CD14-positive monocyte (primary cell): ENCODE measurements around the gene OXCT2. TPM values are rescaled to one million over a fixed set of nuclear protein-coding genes. Genes with fewer than 3 reads are reported as not detected.
"Not testable (repeated sequence)": the region's sequence is repeated elsewhere in the genome, so short reads cannot be mapped to it uniquely, and the experiment has no call there.

ENCODE experiments used
- DNase-seq, 3 donors: peaks; one replicate each; pipeline ENCODE4 v3.0.0-alpha.2; 2011 to 2022
- H2AFZ ChIP-seq: 2 replicates; pipeline ENCODE4 v1.6.0; 2012; ENCODE audit warnings: mild to moderate bottlenecking, low read depth, low read length, inconsistent platforms; ENCODE audit not compliant: insufficient read depth, poor library complexity, severe bottlenecking
- H3K27ac ChIP-seq, 2 donors: 1 replicate in 1 of 2; 2 replicates in 1 of 2; pipeline ENCODE4 v1.5.1; 2012 to 2013; ENCODE audit warnings: low read length in 2 of 2, control low read depth in 1 of 2, inconsistent platforms in 1 of 2, low read depth in 1 of 2, mild to moderate bottlenecking in 1 of 2
- H3K27me3 ChIP-seq, 2 donors: one replicate each; pipeline versions ENCODE4 v1.6.0 to v1.6.1; 2011 to 2013; ENCODE audit warnings: low read length in 2 of 2; ENCODE audit not compliant: control insufficient read depth in 2 of 2, insufficient read depth in 2 of 2
- H3K36me3 ChIP-seq, 2 donors: replicated peaks in 1 of 2; 1 replicate in 1 of 2; 2 replicates in 1 of 2; pipeline versions ENCODE4 v1.5.1 to v1.6.1; 2012 to 2013; ENCODE audit warnings: low read length in 2 of 2, control low read depth in 1 of 2, inconsistent platforms in 1 of 2, mild to moderate bottlenecking in 1 of 2; ENCODE audit not compliant: insufficient read depth in 2 of 2, control insufficient read depth in 1 of 2
- H3K4me1 ChIP-seq, 2 donors: 1 replicate in 1 of 2; 2 replicates in 1 of 2; pipeline versions ENCODE4 v1.5.1 to v1.6.1; 2012 to 2013; ENCODE audit warnings: low read length in 2 of 2, control low read depth in 1 of 2, inconsistent platforms in 1 of 2, mild to moderate bottlenecking in 1 of 2, moderate library complexity in 1 of 2; ENCODE audit not compliant: insufficient read depth in 2 of 2, control insufficient read depth in 1 of 2
- H3K4me2 ChIP-seq: replicated peaks from 2 replicates; pipeline ENCODE3; 2012; ENCODE audit warnings: low read length, moderate library complexity, mild to moderate bottlenecking; ENCODE audit not compliant: poor library complexity, severe bottlenecking; ENCODE audit errors: extremely low read depth
- H3K4me3 ChIP-seq, 3 experiments: fragments of 200-600 bp in 1 of 3; sonication (generic) in 1 of 3; replicated peaks in 1 of 3; 1 replicate in 2 of 3; 2 replicates in 1 of 3; pipeline ENCODE4 v1.5.1; 2011 to 2013; ENCODE audit warnings: low read length in 3 of 3, mild to moderate bottlenecking in 3 of 3, control low read depth in 2 of 3, low read depth in 2 of 3, inconsistent platforms in 1 of 3, moderate library complexity in 1 of 3
- H3K79me2 ChIP-seq: 2 replicates; pipeline ENCODE4 v1.6.0; 2012; ENCODE audit warnings: mild to moderate bottlenecking, control low read depth, inconsistent platforms, low read length, moderate library complexity; ENCODE audit not compliant: insufficient read depth
- H3K9ac ChIP-seq: 2 replicates; pipeline ENCODE4 v1.6.0; 2017; ENCODE audit warnings: low read length, mild to moderate bottlenecking; ENCODE audit not compliant: insufficient read depth, poor library complexity, severe bottlenecking
- H3K9me3 ChIP-seq, 2 donors: replicated peaks in 1 of 2; 1 replicate in 1 of 2; 2 replicates in 1 of 2; pipeline versions ENCODE4 v1.5.1 to v1.6.1; 2012 to 2013; ENCODE audit warnings: low read length in 2 of 2, control low read depth in 1 of 2; ENCODE audit not compliant: control insufficient read depth in 1 of 2, insufficient read depth in 1 of 2
- H4K20me1 ChIP-seq: 2 replicates; pipeline ENCODE4 v1.6.0; 2012; ENCODE audit warnings: mild to moderate bottlenecking, low read length, control low read depth, moderate library complexity; ENCODE audit not compliant: insufficient read depth
- H3K27ac Mint-ChIP-seq, 7 donors: one replicate each; pipeline ENCODE4 v1.8.0; 2020; ENCODE audit warnings: mild to moderate bottlenecking in 7 of 7, mixed read lengths in 7 of 7, moderate library complexity in 6 of 7, inconsistent platforms in 2 of 7
- H3K27me3 Mint-ChIP-seq, 3 donors: one replicate each; pipeline ENCODE4 v1.8.0; 2021 to 2022; ENCODE audit warnings: low read depth in 3 of 3, mild to moderate bottlenecking in 3 of 3, mixed read lengths in 3 of 3, moderate library complexity in 3 of 3, inconsistent platforms in 1 of 3
- H3K36me3 Mint-ChIP-seq, 2 donors: one replicate each; pipeline ENCODE4 v1.8.0; 2020; ENCODE audit warnings: mixed read lengths in 2 of 2, inconsistent platforms in 1 of 2, mild to moderate bottlenecking in 1 of 2
- H3K4me1 Mint-ChIP-seq: one replicate; pipeline ENCODE4 v1.8.0; 2020; ENCODE audit warnings: mild to moderate bottlenecking, mixed read lengths
- H3K4me3 Mint-ChIP-seq, 2 donors: one replicate each; pipeline ENCODE4 v1.8.0; 2020; ENCODE audit warnings: mild to moderate bottlenecking in 2 of 2, mixed read lengths in 2 of 2, moderate library complexity in 1 of 2
- H3K9me3 Mint-ChIP-seq, 7 donors: one replicate each; pipeline ENCODE4 v1.8.0; 2020 to 2022; ENCODE audit warnings: mixed read lengths in 7 of 7, mild to moderate bottlenecking in 6 of 7, moderate library complexity in 6 of 7, inconsistent platforms in 2 of 7
- WGBS: methylation state at CpG from one replicate; pipeline ENCODE4 v1.1.5; 2013; ENCODE audit warnings: missing lambda C conversion rate; ENCODE audit not compliant: insufficient coverage; 5-methylcytosine and 5-hydroxymethylcytosine counted together
- intact Hi-C, 2 donors: fragments of 100-400 bp; cut with micrococcal nuclease; formaldehyde crosslinking; loops; one replicate each; pipeline versions ENCODE4 v1.15.0 to v1.15.1; 2023
- polyA plus RNA-seq, 3 donors: library from polyadenylated mRNA; depleted of rRNA in 1 of 3; unstranded in 2 of 3; stranded (reverse) in 1 of 3; fragments of 300-500 nt in 2 of 3; fragments of >200 nt in 1 of 3; fragmentation: Illumina TruSeq in 2 of 3; gene quantifications; 1 replicate in 2 of 3; 2 replicates in 1 of 3; pipeline ENCODE4 v1.2.3, GENCODE V29; 2012 to 2021
- TF ChIP-seq, protein P1 (sequence below): fragments of 200-600 bp; IDR thresholded peaks from one replicate; pipeline ENCODE4 v1.8.0; 2022; ENCODE audit warnings: antibody characterized with exemption, mild to moderate bottlenecking

Gene OXCT2
- polyA plus RNA-seq, 3 donors, result 0.16 to 1.4 (median 0.38) TPM

DNA sequence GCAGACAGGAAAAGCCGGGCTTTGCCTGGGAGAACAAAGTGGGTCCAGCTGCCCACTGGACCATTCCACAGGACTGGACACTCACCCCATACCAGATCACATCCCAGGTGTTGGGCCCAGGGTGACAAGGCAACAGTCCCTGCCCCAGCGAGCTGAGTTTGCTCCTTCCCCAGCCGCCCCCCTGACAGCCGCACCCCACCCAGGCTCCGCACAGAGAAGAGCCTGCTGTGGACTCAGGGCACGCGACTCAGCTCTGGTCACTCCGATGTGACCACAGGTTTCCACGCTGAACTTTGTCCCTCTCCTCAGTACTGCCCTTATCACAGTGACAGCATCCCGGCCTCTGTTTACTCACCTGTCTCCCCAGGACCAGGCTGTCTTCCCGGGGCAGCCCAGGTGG, 16.3 kb upstream of the OXCT2 start:
- Histone ChIP-seq H3K4me2 (no peak overlapping the region), H3K79me2 (peaks cover 9% of the 10 kb centered on the region), H3K9ac (no peak overlapping the region), H2AFZ (no peak overlapping the region), H3K4me1 (peaks cover 16 to 21% of the 10 kb centered on the region in 2 donors), H3K4me3 (no peak overlapping the region), H3K36me3 (no peaks in the 10 kb centered on the region), H3K27me3 (peaks cover 0 to 6% of the 10 kb centered on the region in 2 donors), H4K20me1 (no peaks in the 10 kb centered on the region), H3K27ac (no peak overlapping the region), H3K9me3 (no peaks in the 10 kb centered on the region)
- H3K27me3 Mint-ChIP-seq, result peaks cover 9 to 12% (median 12%) of the 10 kb centered on the region in 3 donors
- TF ChIP-seq, protein P1, sequence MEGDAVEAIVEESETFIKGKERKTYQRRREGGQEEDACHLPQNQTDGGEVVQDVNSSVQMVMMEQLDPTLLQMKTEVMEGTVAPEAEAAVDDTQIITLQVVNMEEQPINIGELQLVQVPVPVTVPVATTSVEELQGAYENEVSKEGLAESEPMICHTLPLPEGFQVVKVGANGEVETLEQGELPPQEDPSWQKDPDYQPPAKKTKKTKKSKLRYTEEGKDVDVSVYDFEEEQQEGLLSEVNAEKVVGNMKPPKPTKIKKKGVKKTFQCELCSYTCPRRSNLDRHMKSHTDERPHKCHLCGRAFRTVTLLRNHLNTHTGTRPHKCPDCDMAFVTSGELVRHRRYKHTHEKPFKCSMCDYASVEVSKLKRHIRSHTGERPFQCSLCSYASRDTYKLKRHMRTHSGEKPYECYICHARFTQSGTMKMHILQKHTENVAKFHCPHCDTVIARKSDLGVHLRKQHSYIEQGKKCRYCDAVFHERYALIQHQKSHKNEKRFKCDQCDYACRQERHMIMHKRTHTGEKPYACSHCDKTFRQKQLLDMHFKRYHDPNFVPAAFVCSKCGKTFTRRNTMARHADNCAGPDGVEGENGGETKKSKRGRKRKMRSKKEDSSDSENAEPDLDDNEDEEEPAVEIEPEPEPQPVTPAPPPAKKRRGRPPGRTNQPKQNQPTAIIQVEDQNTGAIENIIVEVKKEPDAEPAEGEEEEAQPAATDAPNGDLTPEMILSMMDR, result no peak
- H3K9me3 Mint-ChIP-seq, result peaks cover 0 to 2% (median 0%) of the 10 kb centered on the region in 7 donors
- H3K27ac Mint-ChIP-seq, result no peak overlapping the region
- peaks cover 28% of the 10 kb centered on the region for H3K4me1 Mint-ChIP-seq
- peak overlapping the region; percentile 71 to 78 for H3K4me3 Mint-ChIP-seq
- intact Hi-C loops, result loop anchor here in 1 of 2 donors (10.0 kb wide), 1 partner anchor 53 kb away; the partner anchor contains the start of gene PPIE
- DNase-seq, result no peak
- H3K36me3 Mint-ChIP-seq, result peaks cover 0 to 11% of the 10 kb centered on the region in 2 donors
- 87% methylated on average over 6 of the region's 11 CpGs for WGBS

DNA sequence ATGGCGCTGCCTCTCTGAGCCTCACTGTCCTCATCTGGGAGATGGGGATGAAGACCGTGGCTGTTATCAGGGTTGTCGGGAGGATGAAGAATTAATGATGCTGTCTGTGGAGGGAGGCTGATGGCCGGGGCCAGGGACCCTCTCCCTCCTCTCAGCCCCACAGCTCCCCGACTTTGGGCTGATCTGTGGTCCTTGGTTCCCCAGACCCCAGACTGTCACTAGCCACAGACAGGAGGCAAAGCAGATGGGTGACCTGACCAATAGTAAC, 15.9 kb upstream of the OXCT2 start:
- Mint-ChIP-seq H3K27me3 (peaks cover 9 to 12% (median 12%) of the 10 kb centered on the region in 3 donors), H3K4me3 (peak overlapping the region in 1 of 2 donors; percentile 78), H3K36me3 (peaks cover 0 to 11% of the 10 kb centered on the region in 2 donors), H3K4me1 (peaks cover 27% of the 10 kb centered on the region)
- not testable (repeated sequence) for H3K27me3 ChIP-seq, DNase-seq, H3K27ac ChIP-seq, H3K9me3 Mint-ChIP-seq, H4K20me1 ChIP-seq, H3K36me3 ChIP-seq, H3K4me2 ChIP-seq, H3K4me3 ChIP-seq, H3K9me3 ChIP-seq, H2AFZ ChIP-seq, H3K9ac ChIP-seq, H3K79me2 ChIP-seq, H3K27ac Mint-ChIP-seq
- intact Hi-C loops, result loop anchor here in 1 of 2 donors (10.0 kb wide), 1 partner anchor 52 kb away; the partner anchor contains the start of gene PPIE
- no CpG with 5 or more reads among the region's 5 CpGs for WGBS
- peaks cover 16 to 20% of the 10 kb centered on the region in 2 donors for H3K4me1 ChIP-seq

DNA sequence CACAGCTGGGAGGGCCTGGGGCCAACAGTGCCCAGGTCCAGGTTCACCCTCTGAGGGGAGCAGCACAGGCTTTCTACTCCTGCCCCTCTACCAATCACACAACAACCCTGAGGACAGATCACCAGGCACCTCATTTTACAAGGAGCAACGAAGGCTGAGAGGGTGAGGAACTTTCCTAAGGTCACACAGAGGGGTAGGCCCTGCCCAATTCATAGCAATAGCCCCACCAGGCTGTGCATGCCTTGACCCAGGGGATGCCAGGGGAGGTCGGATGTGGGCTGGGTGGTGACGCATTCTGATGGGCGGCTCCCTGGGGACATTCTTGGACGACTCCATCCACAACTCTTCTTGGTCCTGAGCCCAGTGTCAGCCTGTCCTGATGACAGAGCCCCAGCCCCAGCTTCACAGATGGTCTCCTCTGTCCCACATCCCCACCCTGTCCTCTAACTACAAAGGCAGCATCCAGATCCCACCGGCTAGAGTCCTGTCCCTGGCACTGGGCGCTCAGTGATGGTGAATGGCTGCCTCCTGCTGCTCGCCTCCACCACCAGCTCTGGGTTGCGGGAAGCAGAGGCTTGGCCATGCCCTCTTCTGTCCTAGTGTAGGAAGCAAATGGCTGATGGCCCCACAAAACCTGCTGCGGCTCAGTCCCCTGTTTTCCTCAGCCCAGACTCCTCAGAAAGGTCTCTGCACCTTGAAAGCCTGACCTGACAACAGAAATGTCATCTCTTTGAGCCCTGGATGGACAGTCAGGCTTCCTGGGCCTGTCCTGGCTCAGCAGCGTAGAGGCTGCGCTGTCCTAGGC, 15.4 kb upstream of the OXCT2 start:
- not testable (repeated sequence) for DNase-seq, H3K9ac ChIP-seq, H3K36me3 ChIP-seq, H3K27ac ChIP-seq, H3K9me3 ChIP-seq, H3K4me2 ChIP-seq, H3K27me3 ChIP-seq, H3K9me3 Mint-ChIP-seq, H3K4me3 ChIP-seq, H3K79me2 ChIP-seq, H3K4me3 Mint-ChIP-seq, H2AFZ ChIP-seq, H4K20me1 ChIP-seq
- 100% methylated on average over 4 of the region's 12 CpGs for WGBS
- peaks cover 16 to 20% of the 10 kb centered on the region in 2 donors for H3K4me1 ChIP-seq
- Mint-ChIP-seq H3K27me3 (peaks cover 9 to 12% (median 12%) of the 10 kb centered on the region in 3 donors), H3K36me3 (peaks cover 0 to 11% of the 10 kb centered on the region in 2 donors), H3K27ac (peak overlapping the region in 1 of 7 donors; percentile 50), H3K4me1 (peaks cover 26% of the 10 kb centered on the region)
- intact Hi-C loops, result loop anchor here in 1 of 2 donors (10.0 kb wide), 1 partner anchor 52 kb away; the partner anchor contains the start of gene PPIE

GRCh38 chr1:39782685-39783084, 11.5 kb upstream of the OXCT2 start:
- not testable (repeated sequence) for H3K27ac ChIP-seq, H3K9ac ChIP-seq, H3K27me3 ChIP-seq, H2AFZ ChIP-seq, DNase-seq, H3K9me3 ChIP-seq, H3K4me3 Mint-ChIP-seq, H3K79me2 ChIP-seq, H3K4me2 ChIP-seq, H3K9me3 Mint-ChIP-seq, H3K4me3 ChIP-seq, H3K27ac Mint-ChIP-seq, H3K36me3 ChIP-seq, H4K20me1 ChIP-seq
- peaks cover 5 to 11% of the 10 kb centered on the region in 2 donors for H3K4me1 ChIP-seq
- WGBS, result 90% methylated on average over 2 of the region's 10 CpGs
- Mint-ChIP-seq H3K36me3 (peaks cover 3 to 17% of the 10 kb centered on the region in 2 donors), H3K27me3 (peaks cover 8 to 14% (median 9%) of the 10 kb centered on the region in 3 donors), H3K4me1 (peaks cover 16% of the 10 kb centered on the region)
- intact Hi-C loops, result loop anchor here in 1 of 2 donors (10.0 kb wide), 1 partner anchor 48 kb away; the partner anchor contains the start of gene PPIE
